ENCODE results near the gene DIPK1C. TPM values are rescaled to one million over a fixed set of nuclear protein-coding genes. Genes with fewer than 3 reads are reported as not detected.

The DIPK1C gene
- total RNA-seq, 1 donor from 2014 or later: not detected

DNA sequence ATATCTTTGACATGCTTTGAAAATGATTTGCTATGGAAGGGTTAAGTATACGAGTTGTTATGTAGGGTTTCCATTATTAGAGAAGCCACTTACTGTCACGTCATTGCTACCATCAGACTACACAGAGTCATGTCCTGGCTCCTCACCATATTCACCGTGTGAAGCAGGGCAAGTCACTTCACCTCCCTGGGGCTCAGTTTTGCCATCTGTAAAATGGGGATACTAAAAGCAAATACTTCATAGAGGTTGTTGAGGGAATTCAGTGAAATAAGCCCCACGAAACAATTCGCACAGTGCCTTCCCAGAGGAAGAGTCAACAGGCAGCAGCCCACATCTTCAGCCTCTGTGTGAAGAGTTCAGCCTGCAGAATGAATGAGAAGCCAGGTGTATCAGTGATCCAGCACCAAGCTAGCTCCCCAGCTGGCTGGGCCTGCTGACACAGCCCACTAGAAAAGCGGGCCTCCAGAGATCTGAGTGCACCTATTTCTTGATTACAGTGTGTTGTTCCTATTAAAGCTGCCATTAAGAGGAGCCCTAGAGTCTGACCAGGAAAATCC lies 3.4 kb downstream of the DIPK1C start:
- no peak for DNase-seq (ENCODE audit: low spot score)

DNA sequence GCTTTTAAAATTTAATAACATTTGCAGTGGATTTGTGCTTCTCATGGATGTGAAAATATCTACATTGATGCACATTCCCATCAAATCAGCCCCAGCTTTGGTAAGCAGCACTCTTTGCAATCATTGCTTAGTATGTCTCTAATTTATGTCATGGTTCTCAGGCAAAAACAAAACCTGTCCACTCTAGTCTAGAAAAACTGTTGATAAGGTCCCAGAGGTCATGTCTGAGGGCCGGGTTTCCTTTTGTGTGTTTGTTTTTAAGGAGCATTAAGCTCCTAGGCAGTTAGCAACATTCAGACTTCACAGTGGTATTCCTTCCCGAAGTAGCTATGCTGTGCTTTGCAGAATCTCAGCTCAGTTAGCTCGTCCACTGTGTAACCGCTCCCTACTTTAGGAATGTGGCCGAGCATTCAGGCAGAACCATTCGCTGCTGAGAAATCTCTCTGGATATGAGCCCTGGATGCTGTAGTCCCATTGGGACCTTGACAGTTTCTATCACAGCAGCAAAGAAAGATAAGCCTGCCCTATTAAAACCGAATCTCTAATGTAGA lies 4.0 kb downstream of the DIPK1C start:
- DNase-seq (ENCODE audit: low spot score): no peak

GRCh38 chr18:74451148-74451547 lies 6.0 kb downstream of the DIPK1C start:
- no peak for DNase-seq (ENCODE audit: low spot score)

- DNase-seq (ENCODE audit: low spot score): peak; percentile 83
These were observed 6.5 kb downstream of the DIPK1C start for GRCh38 chr18:74450626-74451025.

GRCh38 chr18:74447404-74448152 lies 9.5 kb downstream of the DIPK1C start:
- no peak for DNase-seq (ENCODE audit: low spot score)

DNA sequence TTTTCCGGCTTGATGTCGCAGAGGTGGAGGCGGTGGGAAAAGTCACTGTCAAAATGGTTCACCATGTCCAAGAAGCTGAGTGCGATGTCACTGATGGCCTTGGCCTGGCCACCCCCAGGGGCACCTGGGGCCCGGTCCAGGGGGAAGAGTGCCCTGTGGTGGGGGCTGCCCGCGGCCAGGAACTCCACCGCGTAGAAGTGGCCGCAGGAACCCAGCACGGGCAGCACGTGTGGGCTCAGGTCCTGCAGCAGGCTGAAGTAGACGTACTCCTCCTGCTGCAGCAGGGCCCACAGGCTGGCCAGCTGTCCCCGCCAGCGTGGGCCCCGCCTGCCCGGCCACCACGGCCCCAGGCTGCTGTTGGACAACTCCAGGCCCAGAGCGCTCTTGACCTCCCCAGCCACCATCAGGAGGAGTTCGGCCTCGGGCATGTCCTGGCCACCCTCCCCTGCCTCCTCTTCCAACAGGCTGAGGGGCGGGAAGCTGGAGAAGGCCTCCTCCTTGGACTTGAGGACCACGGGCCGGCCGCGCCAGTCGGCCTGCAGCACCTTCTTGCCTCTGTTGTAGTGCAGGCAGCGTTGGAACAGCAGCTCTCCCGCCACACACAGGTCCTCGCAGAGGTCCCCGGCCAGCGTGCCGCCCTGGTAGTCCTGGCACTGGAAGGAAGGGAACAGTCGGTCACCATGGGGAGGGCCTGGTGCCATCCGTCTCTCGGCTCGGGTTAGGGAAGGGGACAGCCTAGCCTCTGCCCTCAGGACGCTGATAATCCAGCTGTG lies 10.3 kb downstream of the DIPK1C start:
- DNase-seq (ENCODE audit: low spot score): peak; percentile 86

GRCh38 chr18:74446178-74446577 lies 10.9 kb downstream of the DIPK1C start:
- DNase-seq (ENCODE audit: low spot score): no peak

DNA sequence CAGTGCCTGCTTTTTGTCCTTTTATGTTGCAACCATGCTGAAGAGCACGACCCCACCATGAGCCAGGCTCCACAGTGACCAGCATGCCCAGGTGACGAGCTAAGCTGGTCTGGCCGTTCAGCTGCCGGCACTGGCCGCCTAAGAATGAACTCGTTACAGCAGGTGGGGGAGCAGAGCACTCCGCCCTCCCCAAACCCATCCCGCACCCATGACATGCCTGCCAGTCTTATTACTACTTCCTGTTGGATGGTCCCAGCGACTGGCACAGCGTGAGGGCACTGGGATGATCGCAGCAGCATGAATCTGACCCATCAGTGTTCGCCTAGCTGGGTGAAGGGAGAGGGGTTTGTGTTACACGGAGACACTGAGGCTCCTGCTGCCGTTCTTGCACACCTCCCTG lies 11.5 kb downstream of the DIPK1C start:
- DNase-seq (ENCODE audit: low spot score): peak; percentile 81

DNA sequence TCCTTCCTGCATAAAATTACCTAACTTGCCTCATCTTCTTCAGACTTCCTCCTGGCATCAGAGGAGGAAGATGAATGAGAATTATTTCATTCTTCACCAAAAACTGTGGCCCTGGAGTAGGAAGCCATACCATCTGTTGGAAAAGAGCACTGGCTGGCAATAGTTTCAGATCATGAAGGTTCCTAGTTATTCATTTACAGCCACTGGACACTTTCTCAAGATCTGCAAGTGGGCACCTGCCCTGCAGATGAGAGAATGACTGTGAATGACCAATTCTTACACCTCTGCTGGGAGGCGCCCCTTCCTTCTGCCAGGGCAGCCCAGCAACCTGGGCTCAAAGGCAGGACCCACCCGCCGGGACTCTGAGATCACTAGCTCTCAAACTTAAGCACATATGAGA lies 13.0 kb downstream of the DIPK1C start:
- no peak for DNase-seq (ENCODE audit: low spot score)

GRCh38 chr18:74440808-74441427 lies 16.2 kb downstream of the DIPK1C start:
- DNase-seq (ENCODE audit: low spot score): peak; percentile 76

- DNase-seq (ENCODE audit: low spot score): no peak
These were observed 19.0 kb downstream of the DIPK1C start for GRCh38 chr18:74438091-74438490.

- peak; percentile 55 for DNase-seq (ENCODE audit: low spot score)
These were observed 20.8 kb downstream of the DIPK1C start for GRCh38 chr18:74436158-74436769.

DNA sequence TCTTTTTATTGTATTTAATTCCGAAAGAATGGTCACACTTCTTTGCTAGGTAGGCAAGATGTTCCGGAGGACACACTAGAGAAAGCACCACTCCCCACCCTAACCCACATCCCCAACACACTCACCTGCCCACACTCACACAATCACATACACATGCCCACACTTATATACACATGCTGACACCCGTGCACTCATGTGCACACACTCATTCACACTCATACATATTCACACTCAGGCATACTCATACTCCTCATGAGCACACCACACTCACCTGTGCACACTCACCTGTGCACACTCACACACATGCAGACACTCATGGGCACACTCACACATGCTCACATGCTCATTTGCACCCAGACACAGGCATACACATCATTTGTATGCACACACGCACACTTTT lies 21.4 kb downstream of the DIPK1C start:
- DNase-seq (ENCODE audit: low spot score): peak; percentile 45

GRCh38 chr18:74434466-74434865 lies 22.6 kb downstream of the DIPK1C start:
- peak; percentile 55 for DNase-seq (ENCODE audit: low spot score)

- peak; percentile 51 for DNase-seq (ENCODE audit: low spot score)
These were observed 26.1 kb downstream of the DIPK1C start for GRCh38 chr18:74430806-74431571.

DNA sequence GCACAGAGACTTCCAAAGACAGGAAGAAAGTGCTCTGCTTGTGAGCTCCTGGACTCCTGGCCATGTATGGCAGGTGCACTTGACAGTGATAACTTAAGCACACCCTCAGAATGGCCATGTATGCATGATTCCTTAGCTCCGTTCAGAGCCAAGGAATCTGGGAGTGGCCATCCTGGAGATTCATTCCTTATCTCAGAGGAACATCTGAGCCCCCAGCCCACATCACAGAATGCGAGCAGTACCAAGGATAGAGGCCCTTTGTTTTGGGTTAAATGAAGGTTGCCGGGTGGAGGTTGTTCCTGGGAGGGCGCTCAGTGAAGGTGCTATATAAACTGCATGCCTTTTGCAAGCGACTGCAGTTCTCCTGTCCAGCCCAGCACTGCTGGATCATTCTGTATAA lies 26.9 kb downstream of the DIPK1C start:
- DNase-seq (ENCODE audit: low spot score): peak; percentile 16

DNA sequence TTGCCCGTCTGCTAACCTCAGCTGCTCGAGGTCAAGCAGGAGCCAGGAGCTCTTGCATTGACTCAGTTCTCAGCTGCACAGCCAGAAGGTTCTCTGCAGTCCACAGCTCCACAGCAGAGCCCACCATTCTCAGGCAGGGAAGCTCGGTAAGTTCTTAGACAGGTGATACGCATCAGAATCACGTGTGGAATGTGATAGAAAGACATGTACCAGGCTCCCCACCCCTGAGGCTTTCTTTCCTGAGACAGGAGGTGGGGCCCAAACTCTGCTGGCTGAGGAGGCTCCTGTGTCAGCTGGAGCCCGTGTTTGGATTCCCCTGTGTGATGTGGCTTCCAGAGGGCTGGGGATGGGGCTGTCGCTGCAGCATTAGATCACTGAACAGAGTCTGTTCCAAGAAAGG lies 28.0 kb downstream of the DIPK1C start:
- peak; percentile 68 for DNase-seq (ENCODE audit: low spot score)

DNA sequence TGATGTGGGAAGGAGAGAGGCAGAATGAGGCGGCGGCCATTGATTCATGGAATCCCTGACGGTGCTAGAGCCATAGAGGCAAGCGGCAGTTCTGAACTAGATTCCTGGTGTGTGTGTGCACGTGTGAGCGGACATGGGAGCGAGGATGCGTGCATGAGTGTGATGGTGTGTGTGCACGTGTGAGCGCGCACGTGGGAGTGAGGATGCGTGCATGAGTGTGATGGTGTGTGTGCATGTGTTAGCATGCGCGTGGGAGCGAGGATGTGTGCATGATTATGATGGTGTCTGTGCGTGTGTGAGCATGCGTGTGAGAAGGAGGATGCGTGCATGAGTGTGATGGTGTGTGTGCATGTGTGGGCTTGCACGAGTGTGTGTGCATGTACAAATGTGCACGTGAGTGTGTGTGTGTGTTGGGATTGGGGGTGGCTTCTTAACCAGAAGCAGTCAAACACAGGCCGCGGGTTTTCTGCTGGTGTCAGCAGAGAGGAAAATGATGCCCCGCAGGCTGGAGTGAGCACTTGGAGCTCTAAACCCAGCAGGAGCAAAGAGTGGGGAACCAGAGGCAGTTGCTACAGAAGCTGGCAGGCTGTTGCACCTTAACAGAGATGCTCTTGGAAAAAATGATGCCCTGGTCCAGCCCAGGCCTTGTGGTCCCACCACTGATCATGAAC lies 29.5 kb downstream of the DIPK1C start:
- peak; percentile 57 for DNase-seq (ENCODE audit: low spot score)

- DNase-seq (ENCODE audit: low spot score): no peak
These were observed 31.2 kb downstream of the DIPK1C start for GRCh38 chr18:74425876-74426275.

GRCh38 chr18:74425161-74425560 lies 31.9 kb downstream of the DIPK1C start:
- no peak for DNase-seq (ENCODE audit: low spot score)
